Measurements from ENCODE around the gene CALML5. TPM values are rescaled to one million over a fixed set of nuclear protein-coding genes. Genes with fewer than 3 reads are reported as not detected.

CALML5 gene
- total RNA-seq, 2 experiments from 2014 or later: not detected

DNA sequence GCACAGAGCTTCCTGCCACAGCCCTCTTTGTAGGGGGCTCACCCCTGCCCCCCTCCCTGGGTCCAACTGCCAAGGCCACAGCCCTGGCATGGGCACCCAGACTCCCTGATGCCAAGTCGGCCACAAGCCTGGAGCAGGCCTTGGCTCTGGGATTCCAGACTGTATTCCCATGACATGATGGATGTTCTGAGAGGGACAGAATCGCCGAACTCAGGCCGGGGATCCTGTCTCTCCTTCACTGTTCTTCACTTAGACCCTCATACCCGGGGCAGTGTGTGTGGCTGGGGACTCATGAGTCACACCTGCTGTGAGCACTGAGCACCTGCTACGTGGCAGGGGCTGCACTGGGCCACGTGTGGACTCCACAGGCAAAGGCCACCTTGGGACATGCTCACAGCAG lies 7.9 kb downstream of the CALML5 start:
- Histone ChIP-seq H3K36me3 (ENCODE audit: insufficient read depth, low read length) (no peaks in the 10 kb centered on the region), H3K4me1 (ENCODE audit: insufficient read depth, low read length, poor library complexity, severe bottlenecking) (peaks cover 8% of the 10 kb centered on the region), H3K9me3 (ENCODE audit: low read length) (no peaks in the 10 kb centered on the region), H3K4me2 (ENCODE audit: low read length) (no peak overlapping the region), H3K4me3 (ENCODE audit: low read depth, low read length, poor library complexity, severe bottlenecking) (no peak overlapping the region), H4K20me1 (ENCODE audit: insufficient read depth, low read length) (no peaks in the 10 kb centered on the region), H3K27ac (ENCODE audit: low read depth, low read length, poor library complexity, severe bottlenecking) (no peak overlapping the region), H3K79me2 (ENCODE audit: insufficient read depth, low read depth, low read length) (no peaks in the 10 kb centered on the region), H2AFZ (ENCODE audit: low read length) (no peak overlapping the region), H3K9me2 (ENCODE audit: insufficient read depth, low read length) (no peaks in the 10 kb centered on the region)
- POLR2A ChIA-PET: no interaction called here
- intact Hi-C loops (cut with micrococcal nuclease; ENCODE audit: unreplicated experiment): no loop called here
- CTCF ChIA-PET (ENCODE audit: unreplicated experiment): no interaction called here
- TF ChIP-seq, protein P1, sequence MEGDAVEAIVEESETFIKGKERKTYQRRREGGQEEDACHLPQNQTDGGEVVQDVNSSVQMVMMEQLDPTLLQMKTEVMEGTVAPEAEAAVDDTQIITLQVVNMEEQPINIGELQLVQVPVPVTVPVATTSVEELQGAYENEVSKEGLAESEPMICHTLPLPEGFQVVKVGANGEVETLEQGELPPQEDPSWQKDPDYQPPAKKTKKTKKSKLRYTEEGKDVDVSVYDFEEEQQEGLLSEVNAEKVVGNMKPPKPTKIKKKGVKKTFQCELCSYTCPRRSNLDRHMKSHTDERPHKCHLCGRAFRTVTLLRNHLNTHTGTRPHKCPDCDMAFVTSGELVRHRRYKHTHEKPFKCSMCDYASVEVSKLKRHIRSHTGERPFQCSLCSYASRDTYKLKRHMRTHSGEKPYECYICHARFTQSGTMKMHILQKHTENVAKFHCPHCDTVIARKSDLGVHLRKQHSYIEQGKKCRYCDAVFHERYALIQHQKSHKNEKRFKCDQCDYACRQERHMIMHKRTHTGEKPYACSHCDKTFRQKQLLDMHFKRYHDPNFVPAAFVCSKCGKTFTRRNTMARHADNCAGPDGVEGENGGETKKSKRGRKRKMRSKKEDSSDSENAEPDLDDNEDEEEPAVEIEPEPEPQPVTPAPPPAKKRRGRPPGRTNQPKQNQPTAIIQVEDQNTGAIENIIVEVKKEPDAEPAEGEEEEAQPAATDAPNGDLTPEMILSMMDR (conservative IDR thresholded peaks at IDR 0.05; ENCODE audit: low read length): no peak
- no peak for TF ChIP-seq EZH2phosphoT487 (IDR thresholded peaks at IDR 0.05; ENCODE audit: borderline replicate concordance, low read depth, low read length)
- no TSS peak for BruUV-seq (replicated peaks)
- DNase-seq (ENCODE audit: low spot score): no peak

DNA sequence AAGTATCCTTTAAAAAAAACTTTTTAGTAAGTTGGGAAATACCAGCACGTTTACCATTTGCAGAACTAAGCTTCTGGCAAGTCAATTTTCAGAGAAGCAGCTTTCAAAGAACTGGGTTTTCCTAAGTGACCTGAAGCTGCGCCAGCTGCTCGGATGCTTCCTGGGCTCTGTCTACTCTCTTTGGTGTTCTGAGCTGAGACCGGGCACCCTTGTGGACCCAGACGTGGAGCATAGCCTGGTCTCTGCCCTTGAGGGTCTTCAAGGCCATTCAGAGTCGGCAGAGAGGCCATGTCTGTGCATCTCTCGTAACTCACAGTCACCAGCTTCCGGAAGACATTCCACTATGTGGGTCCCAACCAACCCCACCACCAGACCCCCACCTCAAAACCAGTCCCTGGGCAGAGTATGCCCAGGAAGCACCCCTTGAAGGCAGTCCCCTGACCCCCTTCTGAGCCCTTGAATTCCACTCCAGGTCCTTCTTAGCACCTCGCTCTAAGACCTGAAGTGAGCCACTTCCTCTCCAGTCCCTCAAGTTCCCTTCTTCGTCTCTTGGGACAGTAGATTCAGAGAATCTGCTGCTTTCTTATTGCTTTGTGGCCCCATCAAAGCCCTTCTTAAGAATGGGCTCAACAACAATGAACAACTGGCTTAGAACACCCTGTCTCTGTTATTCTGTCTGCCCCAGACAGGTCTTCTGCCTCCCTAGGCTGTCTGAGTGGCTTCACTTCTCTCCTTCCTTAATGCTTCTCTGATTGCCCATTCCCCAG lies 8.5 kb downstream of the CALML5 start:
- no peak overlapping the region for H3K4me3 ChIP-seq (ENCODE audit: low read depth, low read length, poor library complexity, severe bottlenecking)
- H3K9me3 ChIP-seq (ENCODE audit: low read length): no peaks in the 10 kb centered on the region
- no TSS peak for BruUV-seq (replicated peaks)
- H3K4me2 ChIP-seq (ENCODE audit: low read length): no peak overlapping the region
- TF ChIP-seq EZH2phosphoT487 (IDR thresholded peaks at IDR 0.05; ENCODE audit: borderline replicate concordance, low read depth, low read length): no peak
- TF ChIP-seq, protein P1 (conservative IDR thresholded peaks at IDR 0.05; ENCODE audit: low read length): no peak
- ChIA-PET CTCF (ENCODE audit: unreplicated experiment) (no interaction called here), POLR2A (interaction anchor here (0.7 kb wide), 1 partner anchor 43 kb away, joined by 3 read pairs; no protein-coding TSS in a partner anchor)
- no peaks in the 10 kb centered on the region for H3K36me3 ChIP-seq (ENCODE audit: insufficient read depth, low read length)
- no peaks in the 10 kb centered on the region for H3K79me2 ChIP-seq (ENCODE audit: insufficient read depth, low read depth, low read length)
- DNase-seq (ENCODE audit: low spot score): peak; percentile 40
- no peak overlapping the region for H3K27ac ChIP-seq (ENCODE audit: low read depth, low read length, poor library complexity, severe bottlenecking)
- intact Hi-C loops (cut with micrococcal nuclease; ENCODE audit: unreplicated experiment): no loop called here
- H2AFZ ChIP-seq (ENCODE audit: low read length): no peak overlapping the region
- peaks cover 8% of the 10 kb centered on the region for H3K4me1 ChIP-seq (ENCODE audit: insufficient read depth, low read length, poor library complexity, severe bottlenecking)
- no peaks in the 10 kb centered on the region for H4K20me1 ChIP-seq (ENCODE audit: insufficient read depth, low read length)
- H3K9me2 ChIP-seq (ENCODE audit: insufficient read depth, low read length): no peaks in the 10 kb centered on the region

DNA sequence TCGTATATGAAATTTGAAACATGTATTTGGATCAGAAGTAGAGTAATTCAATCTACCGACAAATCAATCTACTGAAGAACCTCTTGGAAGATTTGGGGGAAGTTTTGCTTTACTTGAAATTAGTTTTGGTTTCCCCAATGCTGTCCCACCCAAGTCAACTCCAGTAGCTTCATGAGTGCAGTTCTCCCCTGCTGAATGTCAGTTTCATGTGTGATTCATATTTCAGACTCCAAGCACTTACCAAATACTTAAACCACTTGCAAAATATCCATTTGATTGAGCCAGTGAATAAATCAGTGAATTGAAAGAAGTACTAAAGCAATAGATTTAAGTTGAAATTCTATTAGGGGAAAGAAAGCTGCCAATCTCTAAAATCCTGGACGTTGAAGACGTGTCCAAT lies 9.3 kb downstream of the CALML5 start:
- Histone ChIP-seq H4K20me1 (ENCODE audit: insufficient read depth, low read length) (no peaks in the 10 kb centered on the region), H3K4me1 (ENCODE audit: insufficient read depth, low read length, poor library complexity, severe bottlenecking) (peaks cover 8% of the 10 kb centered on the region), H3K79me2 (ENCODE audit: insufficient read depth, low read depth, low read length) (no peaks in the 10 kb centered on the region), H3K9me2 (ENCODE audit: insufficient read depth, low read length) (no peaks in the 10 kb centered on the region), H3K36me3 (ENCODE audit: insufficient read depth, low read length) (no peaks in the 10 kb centered on the region), H3K4me3 (ENCODE audit: low read depth, low read length, poor library complexity, severe bottlenecking) (no peak overlapping the region), H3K4me2 (ENCODE audit: low read length) (no peak overlapping the region), H2AFZ (ENCODE audit: low read length) (no peak overlapping the region), H3K9me3 (ENCODE audit: low read length) (no peaks in the 10 kb centered on the region), H3K27ac (ENCODE audit: low read depth, low read length, poor library complexity, severe bottlenecking) (no peak overlapping the region)
- no TSS peak for BruUV-seq (replicated peaks)
- DNase-seq (ENCODE audit: low spot score): no peak
- POLR2A ChIA-PET: interaction anchor here (0.7 kb wide), 1 partner anchor 42 kb away, joined by 3 read pairs; no protein-coding TSS in a partner anchor
- intact Hi-C loops (cut with micrococcal nuclease; ENCODE audit: unreplicated experiment): no loop called here
- CTCF ChIA-PET (ENCODE audit: unreplicated experiment): no interaction called here
- no peak for TF ChIP-seq EZH2phosphoT487 (IDR thresholded peaks at IDR 0.05; ENCODE audit: borderline replicate concordance, low read depth, low read length)
- TF ChIP-seq, protein P1 (conservative IDR thresholded peaks at IDR 0.05; ENCODE audit: low read length): no peak
